Activated CD8-positive, alpha-beta memory T cell treated with anti-CD3 and anti-CD28 coated beads, Interleukin-2, amount 10 ng/mL, durations not matched to agents 7 days and 5 days (primary cell): ENCODE results near the gene PBX1. TPM values are rescaled to one million over a fixed set of nuclear protein-coding genes. Genes with fewer than 3 reads are reported as not detected.

Source experiments
- ATAC-seq: fragments of 150-1000 bp; cut with Tn5 transposase; one replicate; pipeline ENCODE4 v1.10.0; 2021; ENCODE audit warnings: moderate library complexity
- CTCF ChIA-PET: fragments of 350-600 bp; sonication (Branson Sonifier 250); formaldehyde crosslinking; loops from one replicate; lab custom pipeline; 2021; ENCODE audit warnings: antibody characterized with exemption; lab: Charles Lee
- DNase-seq: peaks from one replicate; pipeline ENCODE4 v3.0.0-alpha.2; 2020
- H3K27ac Mint-ChIP-seq: one replicate; pipeline ENCODE4 v1.8.0; 2021; ENCODE audit warnings: mild to moderate bottlenecking, mixed read lengths
- H3K27me3 Mint-ChIP-seq: one replicate; pipeline ENCODE4 v1.8.0; 2021; ENCODE audit warnings: mixed read lengths
- H3K36me3 Mint-ChIP-seq: one replicate; pipeline ENCODE4 v1.8.0; 2021; ENCODE audit warnings: mild to moderate bottlenecking, mixed read lengths
- H3K4me1 Mint-ChIP-seq: one replicate; pipeline ENCODE4 v1.8.0; 2021; ENCODE audit warnings: mixed read lengths
- H3K4me3 Mint-ChIP-seq: one replicate; pipeline ENCODE4 v1.8.0; 2021; ENCODE audit warnings: mild to moderate bottlenecking, moderate library complexity, mixed read lengths
- H3K9me3 Mint-ChIP-seq: one replicate; pipeline ENCODE4 v1.8.0; 2022; ENCODE audit warnings: low read depth, mixed read lengths
- total RNA-seq, 2 experiments: library from RNA; stranded (reverse); gene quantifications; one replicate each; pipeline ENCODE4 v1.2.3, GENCODE V29; 2021

The PBX1 gene
- total RNA-seq, 2 experiments from 2014 or later = not detected

- no peak overlapping the region for H3K4me3 Mint-ChIP-seq
- no peaks in the 10 kb centered on the region for H3K9me3 Mint-ChIP-seq
- CTCF ChIA-PET = no interaction called here
- no peak for ATAC-seq
- no peaks in the 10 kb centered on the region for H3K27me3 Mint-ChIP-seq
- no peaks in the 10 kb centered on the region for H3K4me1 Mint-ChIP-seq
- no peak overlapping the region for H3K27ac Mint-ChIP-seq
- DNase-seq = no peak
- H3K36me3 Mint-ChIP-seq = no peaks in the 10 kb centered on the region
Measured at GRCh38 chr1:164689672-164690511, 130.9 kb downstream of the PBX1 start.

- Mint-ChIP-seq H3K4me1 (no peaks in the 10 kb centered on the region), H3K4me3 (no peak overlapping the region), H3K9me3 (no peaks in the 10 kb centered on the region), H3K27me3 (no peaks in the 10 kb centered on the region), H3K36me3 (no peaks in the 10 kb centered on the region), H3K27ac (no peak overlapping the region)
- no peak for ATAC-seq
- CTCF ChIA-PET = no interaction called here
- no peak for DNase-seq
Measured at GRCh38 chr1:164692420-164692819, 133.4 kb downstream of the PBX1 start.

GRCh38 chr1:164693564-164694359 lies 134.8 kb downstream of the PBX1 start:
- ATAC-seq = no peak
- Mint-ChIP-seq H3K27me3 (no peaks in the 10 kb centered on the region), H3K4me3 (no peak overlapping the region), H3K4me1 (no peaks in the 10 kb centered on the region), H3K27ac (no peak overlapping the region), H3K36me3 (no peaks in the 10 kb centered on the region), H3K9me3 (no peaks in the 10 kb centered on the region)
- DNase-seq = no peak
- CTCF ChIA-PET = no interaction called here

GRCh38 chr1:164694505-164694904 lies 135.5 kb downstream of the PBX1 start:
- CTCF ChIA-PET = no interaction called here
- no peaks in the 10 kb centered on the region for H3K27me3 Mint-ChIP-seq
- ATAC-seq (no peak), DNase-seq (no peak)
- H3K36me3 Mint-ChIP-seq = no peaks in the 10 kb centered on the region
- no peaks in the 10 kb centered on the region for H3K9me3 Mint-ChIP-seq
- no peaks in the 10 kb centered on the region for H3K4me1 Mint-ChIP-seq
- H3K4me3 Mint-ChIP-seq = no peak overlapping the region
- H3K27ac Mint-ChIP-seq = no peak overlapping the region

- no peaks in the 10 kb centered on the region for H3K9me3 Mint-ChIP-seq
- H3K27ac Mint-ChIP-seq = no peak overlapping the region
- DNase-seq = no peak
- no peaks in the 10 kb centered on the region for H3K36me3 Mint-ChIP-seq
- no peak for ATAC-seq
- H3K27me3 Mint-ChIP-seq = no peaks in the 10 kb centered on the region
- H3K4me1 Mint-ChIP-seq = no peaks in the 10 kb centered on the region
- H3K4me3 Mint-ChIP-seq = no peak overlapping the region
- CTCF ChIA-PET = no interaction called here
Measured at GRCh38 chr1:164695956-164696665, 137.1 kb downstream of the PBX1 start.

GRCh38 chr1:164699815-164700491 lies 141.0 kb downstream of the PBX1 start:
- Mint-ChIP-seq H3K27ac (no peak overlapping the region), H3K4me3 (no peak overlapping the region), H3K36me3 (no peaks in the 10 kb centered on the region), H3K27me3 (no peaks in the 10 kb centered on the region), H3K4me1 (no peaks in the 10 kb centered on the region), H3K9me3 (no peaks in the 10 kb centered on the region)
- ATAC-seq (no peak), DNase-seq (no peak)
- CTCF ChIA-PET = no interaction called here

- Mint-ChIP-seq H3K36me3 (no peaks in the 10 kb centered on the region), H3K4me3 (no peak overlapping the region), H3K27ac (no peak overlapping the region), H3K9me3 (no peaks in the 10 kb centered on the region), H3K27me3 (no peaks in the 10 kb centered on the region), H3K4me1 (no peaks in the 10 kb centered on the region)
- CTCF ChIA-PET = no interaction called here
- ATAC-seq = no peak
- no peak for DNase-seq
Measured at GRCh38 chr1:164700683-164701082, 141.7 kb downstream of the PBX1 start.

GRCh38 chr1:164701189-164701761 lies 142.3 kb downstream of the PBX1 start:
- Mint-ChIP-seq H3K27ac (no peak overlapping the region), H3K4me3 (no peak overlapping the region), H3K27me3 (no peaks in the 10 kb centered on the region), H3K36me3 (no peaks in the 10 kb centered on the region), H3K9me3 (no peaks in the 10 kb centered on the region), H3K4me1 (no peaks in the 10 kb centered on the region)
- no peak for DNase-seq
- CTCF ChIA-PET = no interaction called here
- ATAC-seq = no peak

GRCh38 chr1:164702216-164702615 lies 143.2 kb downstream of the PBX1 start:
- Mint-ChIP-seq H3K9me3 (no peaks in the 10 kb centered on the region), H3K27me3 (no peaks in the 10 kb centered on the region), H3K27ac (no peak overlapping the region), H3K4me3 (no peak overlapping the region), H3K4me1 (no peaks in the 10 kb centered on the region), H3K36me3 (no peaks in the 10 kb centered on the region)
- ATAC-seq (no peak), DNase-seq (no peak)
- CTCF ChIA-PET = no interaction called here

GRCh38 chr1:164702664-164703063 lies 143.7 kb downstream of the PBX1 start:
- Mint-ChIP-seq H3K27ac (no peak overlapping the region), H3K9me3 (no peaks in the 10 kb centered on the region), H3K4me3 (no peak overlapping the region), H3K4me1 (no peaks in the 10 kb centered on the region), H3K27me3 (no peaks in the 10 kb centered on the region), H3K36me3 (no peaks in the 10 kb centered on the region)
- ATAC-seq (no peak), DNase-seq (no peak)
- CTCF ChIA-PET = no interaction called here

- Mint-ChIP-seq H3K9me3 (no peaks in the 10 kb centered on the region), H3K4me1 (no peaks in the 10 kb centered on the region), H3K27me3 (no peaks in the 10 kb centered on the region), H3K27ac (no peak overlapping the region), H3K4me3 (no peak overlapping the region), H3K36me3 (no peaks in the 10 kb centered on the region)
- ATAC-seq (no peak), DNase-seq (no peak)
- CTCF ChIA-PET = no interaction called here
Measured at GRCh38 chr1:164703463-164703862, 144.5 kb downstream of the PBX1 start.

- no peak overlapping the region for H3K4me3 Mint-ChIP-seq
- H3K27me3 Mint-ChIP-seq = no peaks in the 10 kb centered on the region
- CTCF ChIA-PET = no interaction called here
- no peak for ATAC-seq
- H3K27ac Mint-ChIP-seq = no peak overlapping the region
- no peak for DNase-seq
- H3K9me3 Mint-ChIP-seq = no peaks in the 10 kb centered on the region
- H3K4me1 Mint-ChIP-seq = no peaks in the 10 kb centered on the region
- no peaks in the 10 kb centered on the region for H3K36me3 Mint-ChIP-seq
Measured at GRCh38 chr1:164703960-164704411, 145.0 kb downstream of the PBX1 start.

GRCh38 chr1:164704954-164705353 lies 146.0 kb downstream of the PBX1 start:
- H3K4me3 Mint-ChIP-seq = no peak overlapping the region
- no peaks in the 10 kb centered on the region for H3K36me3 Mint-ChIP-seq
- H3K4me1 Mint-ChIP-seq = no peaks in the 10 kb centered on the region
- no peak for DNase-seq
- H3K9me3 Mint-ChIP-seq = no peaks in the 10 kb centered on the region
- no peak for ATAC-seq
- no peaks in the 10 kb centered on the region for H3K27me3 Mint-ChIP-seq
- CTCF ChIA-PET = no interaction called here
- H3K27ac Mint-ChIP-seq = no peak overlapping the region
